ENCODE results near the gene CNOT6L.

The CNOT6L gene

DNA sequence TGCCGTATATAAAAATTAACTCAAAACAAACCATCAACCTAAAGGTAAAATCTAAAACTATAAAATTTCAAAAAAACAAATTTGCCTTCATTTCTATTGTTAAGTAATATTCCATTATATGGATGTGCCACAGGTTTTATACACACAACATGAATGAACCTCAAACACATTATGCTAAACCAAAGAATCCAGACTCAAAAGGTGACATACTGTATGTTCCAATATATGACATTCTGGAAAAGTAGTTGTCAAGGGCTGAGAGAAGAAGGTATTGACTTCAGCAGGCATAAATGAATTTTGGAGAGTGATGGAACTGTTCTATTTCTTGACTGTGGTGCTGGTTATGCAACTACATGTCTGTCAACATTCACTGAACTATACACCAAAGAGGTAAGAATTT is 56.6 kb downstream of the CNOT6L start:
- H3K36me3 ChIP-seq (ENCODE audit: control insufficient read depth, low read length): peaks cover 37% of the 10 kb centered on the region

DNA sequence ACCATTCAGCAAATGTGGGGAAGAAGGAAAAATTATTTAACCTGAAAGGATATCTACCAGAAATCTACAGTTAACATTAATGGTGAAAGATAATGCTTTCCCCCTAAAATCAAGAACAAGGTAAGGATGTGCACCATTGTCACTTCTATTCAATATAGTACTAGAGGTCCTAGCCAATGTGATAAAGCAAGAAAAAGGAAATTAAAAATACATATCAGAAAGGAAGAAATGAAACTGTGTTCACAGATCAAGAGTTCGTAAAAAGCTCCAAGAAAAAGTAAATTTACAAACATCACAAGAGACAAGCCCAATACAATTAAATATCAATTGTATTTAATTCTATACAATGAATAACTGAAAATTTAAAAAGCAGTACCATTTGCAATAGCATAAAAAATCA is 57.6 kb downstream of the CNOT6L start:
- no peak for TF ChIP-seq EZH2phosphoT487 (IDR thresholded peaks at IDR 0.05; ENCODE audit: borderline replicate concordance, low read length)
- TF ChIP-seq, protein P1, sequence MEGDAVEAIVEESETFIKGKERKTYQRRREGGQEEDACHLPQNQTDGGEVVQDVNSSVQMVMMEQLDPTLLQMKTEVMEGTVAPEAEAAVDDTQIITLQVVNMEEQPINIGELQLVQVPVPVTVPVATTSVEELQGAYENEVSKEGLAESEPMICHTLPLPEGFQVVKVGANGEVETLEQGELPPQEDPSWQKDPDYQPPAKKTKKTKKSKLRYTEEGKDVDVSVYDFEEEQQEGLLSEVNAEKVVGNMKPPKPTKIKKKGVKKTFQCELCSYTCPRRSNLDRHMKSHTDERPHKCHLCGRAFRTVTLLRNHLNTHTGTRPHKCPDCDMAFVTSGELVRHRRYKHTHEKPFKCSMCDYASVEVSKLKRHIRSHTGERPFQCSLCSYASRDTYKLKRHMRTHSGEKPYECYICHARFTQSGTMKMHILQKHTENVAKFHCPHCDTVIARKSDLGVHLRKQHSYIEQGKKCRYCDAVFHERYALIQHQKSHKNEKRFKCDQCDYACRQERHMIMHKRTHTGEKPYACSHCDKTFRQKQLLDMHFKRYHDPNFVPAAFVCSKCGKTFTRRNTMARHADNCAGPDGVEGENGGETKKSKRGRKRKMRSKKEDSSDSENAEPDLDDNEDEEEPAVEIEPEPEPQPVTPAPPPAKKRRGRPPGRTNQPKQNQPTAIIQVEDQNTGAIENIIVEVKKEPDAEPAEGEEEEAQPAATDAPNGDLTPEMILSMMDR (IDR thresholded peaks at IDR 0.05; ENCODE audit: low read depth, low read length, poor library complexity, severe bottlenecking): no peak
- Histone ChIP-seq H3K9me2 (replicated peaks; ENCODE audit: control insufficient read depth, low read length) (no peaks in the 10 kb centered on the region), H3K9me3 (ENCODE audit: control insufficient read depth, insufficient read depth, low read length) (peaks cover 5% of the 10 kb centered on the region; the same call in 1 of the 2 replicates), H3K27me3 (ENCODE audit: control insufficient read depth, low read length) (no peaks in the 10 kb centered on the region), H3K79me2 (ENCODE audit: control insufficient read depth, low read length) (peaks cover 7% of the 10 kb centered on the region), H4K20me1 (ENCODE audit: control insufficient read depth, insufficient read depth, low read depth, low read length) (no peaks in the 10 kb centered on the region), H3K36me3 (ENCODE audit: control insufficient read depth, low read length) (peaks cover 38% of the 10 kb centered on the region), H3K4me2 (ENCODE audit: low read length) (no peak overlapping the region), H3F3A (ENCODE audit: control insufficient read depth, insufficient read depth) (no peaks in the 10 kb centered on the region), H3K27ac (ENCODE audit: low read depth, low read length) (no peak overlapping the region), H3K4me3 (ENCODE audit: low read length) (no peak overlapping the region), H3K4me1 (ENCODE audit: control insufficient read depth, low read length) (no peaks in the 10 kb centered on the region)

More for the DNA sequence above, 56.6 kb downstream of the CNOT6L start:
- Histone ChIP-seq H3K4me2 (ENCODE audit: low read length) (no peak overlapping the region), H3K9me3 (ENCODE audit: control insufficient read depth, insufficient read depth, low read length) (peaks cover 5% of the 10 kb centered on the region; the same call in 1 of the 2 replicates), H3K27me3 (ENCODE audit: control insufficient read depth, low read length) (no peaks in the 10 kb centered on the region), H3K79me2 (ENCODE audit: control insufficient read depth, low read length) (peaks cover 7% of the 10 kb centered on the region), H4K20me1 (ENCODE audit: control insufficient read depth, insufficient read depth, low read depth, low read length) (no peaks in the 10 kb centered on the region), H3F3A (ENCODE audit: control insufficient read depth, insufficient read depth) (no peaks in the 10 kb centered on the region), H3K4me1 (ENCODE audit: control insufficient read depth, low read length) (no peaks in the 10 kb centered on the region), H3K27ac (ENCODE audit: low read depth, low read length) (no peak overlapping the region), H3K4me3 (ENCODE audit: low read length) (no peak overlapping the region), H3K9me2 (replicated peaks; ENCODE audit: control insufficient read depth, low read length) (no peaks in the 10 kb centered on the region)
- TF ChIP-seq, protein P1 (IDR thresholded peaks at IDR 0.05; ENCODE audit: low read depth, low read length, poor library complexity, severe bottlenecking): no peak
- TF ChIP-seq EZH2phosphoT487 (IDR thresholded peaks at IDR 0.05; ENCODE audit: borderline replicate concordance, low read length): no peak

DNA sequence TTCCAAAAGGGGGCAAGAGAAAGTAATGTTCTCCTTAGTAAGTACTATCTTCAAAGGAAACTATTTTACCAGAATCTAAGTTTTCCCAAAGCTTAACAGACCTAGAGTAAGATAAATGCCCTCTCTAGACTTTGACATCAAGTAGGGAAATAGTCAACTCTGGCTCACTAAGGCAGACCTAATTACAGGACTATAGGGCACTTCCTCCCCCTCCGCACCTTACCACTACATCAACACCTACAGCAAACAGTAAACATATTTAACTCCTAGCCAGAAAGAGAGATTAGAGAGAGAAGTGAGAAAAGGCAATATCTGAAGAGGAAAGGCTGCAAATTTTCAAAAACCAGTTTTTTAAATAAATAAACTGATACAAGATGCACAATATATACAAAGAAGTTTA is 60.4 kb downstream of the CNOT6L start:
- Histone ChIP-seq H3K79me2 (ENCODE audit: control insufficient read depth, low read length) (peaks cover 7% of the 10 kb centered on the region), H3K9me2 (replicated peaks; ENCODE audit: control insufficient read depth, low read length) (no peaks in the 10 kb centered on the region), H4K20me1 (ENCODE audit: control insufficient read depth, insufficient read depth, low read depth, low read length) (no peaks in the 10 kb centered on the region), H3K4me3 (ENCODE audit: low read length) (no peak overlapping the region), H3K27me3 (ENCODE audit: control insufficient read depth, low read length) (no peaks in the 10 kb centered on the region), H3F3A (ENCODE audit: control insufficient read depth, insufficient read depth) (no peaks in the 10 kb centered on the region), H3K4me2 (ENCODE audit: low read length) (no peak overlapping the region), H3K9me3 (ENCODE audit: control insufficient read depth, insufficient read depth, low read length) (peaks cover 5% of the 10 kb centered on the region; the same call in 1 of the 2 replicates), H3K27ac (ENCODE audit: low read depth, low read length) (no peak overlapping the region), H3K4me1 (ENCODE audit: control insufficient read depth, low read length) (no peaks in the 10 kb centered on the region), H3K36me3 (ENCODE audit: control insufficient read depth, low read length) (peaks cover 41% of the 10 kb centered on the region)
- TF ChIP-seq, protein P1 (IDR thresholded peaks at IDR 0.05; ENCODE audit: low read depth, low read length, poor library complexity, severe bottlenecking): no peak
- no peak for TF ChIP-seq EZH2phosphoT487 (IDR thresholded peaks at IDR 0.05; ENCODE audit: borderline replicate concordance, low read length)

Data from DOHH2 (cell line).